ENCODE results near the gene MTMR1.

Gene MTMR1

DNA sequence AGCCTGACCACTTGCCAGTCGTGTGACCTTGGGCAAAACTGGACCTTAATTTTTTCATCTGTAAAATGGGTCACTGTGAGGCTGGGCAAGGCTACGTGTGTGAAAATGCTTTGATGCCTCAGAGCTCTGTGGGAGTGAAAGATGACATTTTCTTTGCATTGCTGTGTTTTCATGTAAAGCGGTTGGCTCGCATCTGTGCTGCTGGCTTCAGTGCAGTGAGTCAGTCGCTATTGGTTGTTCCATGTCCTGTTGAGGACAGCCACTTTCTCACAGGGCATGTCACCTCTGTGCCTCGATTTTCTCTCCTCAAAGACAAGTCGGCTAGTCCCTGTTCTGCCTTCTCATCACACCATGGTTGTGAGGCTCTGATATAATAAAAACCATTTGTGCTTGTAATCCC is 4.4 kb downstream of the MTMR1 start:
- DNase-seq = no peak

- DNase-seq = no peak
Measured at GRCh38 chrX:150698981-150699380, 5.8 kb downstream of the MTMR1 start.

GRCh38 chrX:150700107-150700506 is 6.9 kb downstream of the MTMR1 start:
- no peak for DNase-seq

DNA sequence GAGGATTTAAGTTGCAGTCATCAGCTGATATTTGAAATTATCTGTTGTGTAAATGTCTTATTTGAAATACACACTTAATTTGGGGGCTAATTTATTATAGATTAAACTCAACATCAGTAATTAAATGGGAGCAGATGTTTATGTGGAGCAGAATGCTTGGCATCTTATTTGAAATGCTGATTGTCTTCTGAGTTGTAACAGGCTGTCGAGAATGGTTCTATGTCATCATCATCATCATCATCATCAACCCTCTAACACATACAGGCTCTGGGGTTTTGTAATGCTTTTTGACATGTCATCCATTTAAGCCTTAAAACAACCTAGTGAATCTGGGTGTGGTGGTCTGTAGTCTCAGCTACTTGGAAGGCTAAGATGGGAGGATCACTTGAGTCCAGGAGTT is 8.2 kb downstream of the MTMR1 start:
- DNase-seq = no peak

GRCh38 chrX:150702966-150703694 is 9.9 kb downstream of the MTMR1 start:
- no peak for DNase-seq

GRCh38 chrX:150703695-150703974 is 10.4 kb downstream of the MTMR1 start:
- DNase-seq = no peak

DNA sequence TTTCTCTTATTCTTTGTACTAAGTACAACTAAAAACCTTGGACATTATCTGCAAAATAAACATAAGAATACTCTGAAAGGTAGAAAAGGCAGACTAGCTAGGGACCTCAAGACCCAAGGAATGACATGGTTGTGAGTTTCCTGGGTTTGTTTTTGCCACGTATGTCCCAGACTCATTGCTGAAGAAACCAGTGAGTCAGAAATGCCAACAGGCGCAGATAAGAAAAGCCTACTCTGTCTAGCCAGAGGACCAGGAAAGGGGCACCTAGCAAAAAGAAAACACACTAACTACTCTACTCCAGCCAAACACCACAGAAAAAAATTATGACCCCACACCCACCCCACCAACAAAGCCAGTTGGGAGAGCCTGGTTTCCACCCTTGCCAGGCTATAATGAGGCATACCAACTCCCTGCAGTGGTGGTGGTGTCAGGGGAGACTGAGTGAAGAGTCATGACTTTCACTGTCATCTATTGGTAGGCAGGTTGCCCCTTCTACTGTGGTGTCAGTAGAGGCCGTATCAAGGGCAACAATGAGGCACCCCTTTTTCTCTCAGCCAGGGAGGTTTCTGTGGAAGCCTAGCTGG is 10.9 kb downstream of the MTMR1 start:
- DNase-seq = no peak

GRCh38 chrX:150712619-150713018 is 19.4 kb downstream of the MTMR1 start:
- DNase-seq = no peak

DNA sequence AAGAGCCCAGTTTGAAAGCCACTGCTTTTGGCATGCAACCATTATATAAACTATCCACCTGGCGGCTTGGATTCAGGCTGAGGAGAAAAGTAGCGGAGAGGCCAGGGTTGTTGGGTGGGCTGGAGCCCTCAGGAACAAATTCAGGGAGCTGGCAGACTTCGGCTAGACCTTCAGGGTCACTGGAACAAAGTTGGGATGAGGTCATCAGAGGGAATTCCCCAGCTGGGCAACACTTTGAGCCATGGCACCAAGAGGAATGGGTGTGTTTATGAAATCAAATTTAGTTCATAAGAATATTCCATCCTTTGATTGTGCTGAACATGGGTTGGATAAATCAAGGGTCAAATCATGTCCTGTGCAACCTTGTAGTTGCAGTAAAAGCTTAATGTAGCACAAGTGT is 22.0 kb downstream of the MTMR1 start:
- no peak for DNase-seq

DNA sequence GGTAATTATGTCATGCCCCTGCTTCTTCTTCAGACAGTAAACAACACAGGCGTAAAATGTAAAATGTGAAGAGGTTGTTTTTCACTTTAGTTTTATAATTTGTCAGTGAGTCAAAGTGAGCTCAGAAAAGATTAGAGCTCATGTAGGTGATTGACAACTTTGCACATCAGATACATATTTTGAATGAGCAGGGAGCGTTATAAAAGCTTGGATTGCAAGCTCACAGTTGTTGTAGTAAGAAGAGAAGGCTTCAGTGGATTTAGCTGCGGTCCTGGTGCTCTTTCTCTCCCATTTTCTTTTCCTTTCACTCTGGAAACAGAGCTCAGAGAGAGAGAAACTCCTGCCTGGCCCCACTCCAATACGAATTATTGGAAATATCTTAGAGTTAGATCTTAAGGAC is 26.4 kb downstream of the MTMR1 start:
- DNase-seq = no peak

GRCh38 chrX:150729956-150730355 is 36.8 kb downstream of the MTMR1 start:
- no peak for DNase-seq

- DNase-seq = no peak
Measured at GRCh38 chrX:150730719-150731118, 37.5 kb downstream of the MTMR1 start.

GRCh38 chrX:150731795-150732194 is 38.6 kb downstream of the MTMR1 start:
- no peak for DNase-seq

- DNase-seq = no peak
Measured at GRCh38 chrX:150736475-150736874, 43.3 kb downstream of the MTMR1 start.

- DNase-seq = no peak
Measured at GRCh38 chrX:150752124-150752523, 58.9 kb downstream of the MTMR1 start.

GRCh38 chrX:150753357-150753756 is 60.2 kb downstream of the MTMR1 start:
- no peak for DNase-seq

DNA sequence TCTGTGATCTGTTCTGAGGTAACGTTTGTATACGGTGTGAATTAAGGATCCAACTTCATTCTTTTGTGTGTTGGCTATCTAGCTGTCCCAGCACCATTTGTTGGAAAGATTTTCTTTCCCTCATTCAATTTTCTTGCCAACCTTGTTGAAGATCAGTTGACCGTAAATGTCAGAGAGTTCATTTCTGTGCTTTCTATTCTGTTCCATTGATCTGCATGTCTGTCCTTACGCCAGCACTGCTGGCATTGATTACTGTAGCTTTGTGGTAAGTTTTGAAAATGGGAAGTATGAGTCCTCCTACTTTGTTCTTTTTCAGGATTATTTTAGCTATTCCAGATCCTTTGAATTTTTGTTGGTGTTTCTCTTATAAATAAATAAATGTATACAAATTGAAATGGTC is 60.8 kb downstream of the MTMR1 start:
- DNase-seq = no peak

DNA sequence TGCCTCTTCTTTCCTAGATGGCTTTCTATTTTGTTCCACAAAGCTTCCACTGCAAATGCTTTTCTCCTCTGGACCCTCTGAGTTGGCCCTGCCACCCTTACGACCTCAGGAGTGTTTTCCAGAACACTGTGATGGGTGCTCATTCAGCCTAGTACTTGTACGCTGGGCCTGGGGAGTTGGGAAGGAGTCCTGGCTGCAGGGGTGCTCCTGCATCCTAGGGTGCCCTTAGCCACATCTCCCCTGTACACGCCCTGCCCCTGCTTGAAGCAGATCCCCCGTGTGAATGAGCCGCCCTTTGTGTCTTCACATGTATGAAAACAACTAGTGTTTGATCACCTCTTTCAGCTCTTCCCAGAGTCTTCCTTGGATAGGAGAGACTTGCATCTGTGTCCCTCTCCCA is 64.2 kb downstream of the MTMR1 start:
- DNase-seq = no peak

DNA sequence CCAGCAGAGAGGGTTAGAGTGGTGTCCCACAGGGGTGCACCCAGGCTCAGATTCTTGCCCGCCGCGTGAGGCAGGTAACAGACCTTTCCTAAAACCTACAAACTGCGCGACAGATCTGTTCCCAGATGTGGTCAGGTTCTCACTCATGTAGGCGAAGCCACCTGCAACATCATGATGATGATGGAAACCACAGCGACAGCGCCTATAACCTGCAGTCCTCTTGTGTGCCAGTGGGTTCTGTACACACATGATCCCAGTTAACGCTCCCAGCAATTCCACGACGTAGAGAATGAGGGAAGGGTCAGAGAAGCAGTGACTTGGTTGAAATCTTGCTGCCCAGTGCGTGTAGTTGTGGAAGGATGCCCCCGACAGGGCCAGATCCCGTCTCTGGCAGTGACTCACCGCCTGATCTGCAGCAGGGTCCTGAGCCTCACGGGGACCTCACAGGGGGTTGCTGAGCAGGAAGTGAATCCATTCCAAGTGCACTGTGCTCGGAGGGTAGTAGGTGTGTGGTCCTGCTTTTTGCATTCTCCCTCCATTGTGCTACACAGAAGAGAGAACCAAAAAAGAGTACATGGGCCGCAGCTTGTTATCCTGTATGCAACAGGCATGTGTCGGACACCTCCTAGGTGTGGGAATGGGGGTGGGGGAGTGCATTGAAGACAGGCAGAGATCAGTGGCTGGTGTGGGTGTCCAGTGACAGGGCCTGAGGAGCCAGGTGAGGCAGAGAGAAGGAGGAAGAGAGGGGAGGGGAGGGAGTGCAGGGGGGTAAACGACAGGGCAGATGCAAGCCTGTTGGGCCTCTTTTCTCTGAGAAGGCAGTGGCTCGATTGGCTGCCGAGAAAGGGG is 66.6 kb downstream of the MTMR1 start:
- no peak for DNase-seq

DNA sequence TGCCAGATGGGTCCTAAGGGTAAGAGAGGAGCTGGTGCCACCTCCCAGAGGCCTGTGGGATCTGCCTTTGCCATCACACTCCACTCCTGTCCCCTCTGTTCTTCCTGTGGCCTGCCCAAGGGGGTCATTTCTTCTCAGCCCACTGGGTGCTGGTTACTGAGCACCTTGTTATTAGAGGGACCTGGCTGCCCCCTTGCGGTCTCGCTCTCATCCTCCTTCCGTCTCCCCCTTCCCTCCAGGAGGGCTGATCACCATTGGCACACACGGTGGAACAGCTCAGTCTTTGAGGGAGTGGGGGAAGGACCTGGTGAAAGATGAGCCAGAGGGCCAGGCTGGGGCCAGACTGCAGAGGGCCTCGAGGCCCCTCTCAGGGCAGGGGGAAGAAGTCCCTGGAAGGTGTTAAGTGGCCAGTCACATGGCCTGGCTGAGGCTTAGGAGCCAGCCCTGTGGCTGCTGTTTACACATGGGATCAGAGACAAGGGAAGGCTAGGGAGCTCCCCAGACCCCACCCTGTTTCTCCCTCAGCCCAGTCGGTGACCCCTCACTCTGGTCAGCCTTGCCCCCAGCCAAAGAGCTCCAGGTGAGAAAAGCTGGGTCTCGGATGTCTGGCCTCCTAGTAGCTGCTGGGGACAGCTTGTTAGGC is 68.1 kb downstream of the MTMR1 start:
- DNase-seq = no peak

GRCh38 chrX:150761819-150762216 is 68.6 kb downstream of the MTMR1 start:
- DNase-seq = no peak

GRCh38 chrX:150762258-150763165 is 69.3 kb downstream of the MTMR1 start:
- DNase-seq = no peak

DNA sequence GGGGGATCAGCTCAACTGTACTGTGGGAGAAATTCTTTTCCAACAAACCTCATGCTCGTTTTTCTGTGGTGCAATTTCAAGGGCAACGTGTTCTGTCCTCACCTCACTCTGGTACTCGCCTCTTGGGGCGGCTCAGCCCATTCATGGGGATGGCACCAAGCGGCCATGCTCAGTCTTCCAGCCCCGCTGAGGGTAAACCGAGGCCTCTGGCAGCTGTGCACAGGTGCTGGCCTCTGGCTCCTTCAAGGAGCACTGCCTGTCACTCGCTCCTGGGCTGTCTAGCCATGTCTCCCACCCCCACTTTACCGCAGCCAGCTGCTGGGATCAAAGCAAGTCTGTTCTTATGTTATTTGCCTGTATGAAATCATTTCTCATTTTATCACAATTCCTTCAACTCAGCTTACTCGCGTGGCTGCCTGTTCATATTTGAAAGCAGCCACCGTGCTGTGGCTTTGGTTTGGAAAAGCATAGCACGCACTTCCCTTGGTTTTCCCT is 70.2 kb downstream of the MTMR1 start:
- DNase-seq = no peak

Measured in NCI-H774 (cell line).